ENCODE data around the gene FCGR3B.
A peak's percentile ranks its signal among the peaks of the same experiment; 100 is the strongest.
"Not testable (repeated sequence)": the region's sequence is repeated elsewhere in the genome, so short reads cannot be mapped to it uniquely, and the experiment has no call there.

Gene FCGR3B

DNA sequence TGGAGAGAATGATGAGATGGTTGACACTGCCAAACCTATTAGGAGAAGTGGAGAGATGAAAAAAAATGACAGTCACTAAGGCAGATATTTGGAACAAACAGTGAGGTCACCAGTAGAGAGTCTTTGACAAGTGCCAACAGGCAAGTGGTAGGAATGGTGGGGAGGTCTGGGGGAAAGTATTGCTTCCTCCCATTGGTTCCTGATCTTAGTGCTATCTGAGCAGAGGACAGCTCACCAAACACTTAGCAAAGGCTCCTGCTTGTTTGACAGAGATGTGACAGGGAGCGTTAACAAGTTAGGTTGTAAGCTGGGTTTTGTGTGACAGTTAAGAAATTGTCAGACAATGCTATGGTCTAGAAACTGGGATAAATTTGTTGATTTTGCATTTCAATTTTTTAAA, 6.4 kb downstream of the FCGR3B start:
- intact Hi-C loops (cut with micrococcal nuclease); H3K4me3 Mint-ChIP-seq; H3K9me3 Mint-ChIP-seq; H3K27ac Mint-ChIP-seq; H3K36me3 Mint-ChIP-seq (ENCODE audit: low read depth): not testable (repeated sequence)
- H3K27me3 Mint-ChIP-seq, result peaks cover 35% of the 10 kb centered on the region
- H3K4me1 Mint-ChIP-seq (ENCODE audit: low read depth), result peaks cover 26% of the 10 kb centered on the region

DNA sequence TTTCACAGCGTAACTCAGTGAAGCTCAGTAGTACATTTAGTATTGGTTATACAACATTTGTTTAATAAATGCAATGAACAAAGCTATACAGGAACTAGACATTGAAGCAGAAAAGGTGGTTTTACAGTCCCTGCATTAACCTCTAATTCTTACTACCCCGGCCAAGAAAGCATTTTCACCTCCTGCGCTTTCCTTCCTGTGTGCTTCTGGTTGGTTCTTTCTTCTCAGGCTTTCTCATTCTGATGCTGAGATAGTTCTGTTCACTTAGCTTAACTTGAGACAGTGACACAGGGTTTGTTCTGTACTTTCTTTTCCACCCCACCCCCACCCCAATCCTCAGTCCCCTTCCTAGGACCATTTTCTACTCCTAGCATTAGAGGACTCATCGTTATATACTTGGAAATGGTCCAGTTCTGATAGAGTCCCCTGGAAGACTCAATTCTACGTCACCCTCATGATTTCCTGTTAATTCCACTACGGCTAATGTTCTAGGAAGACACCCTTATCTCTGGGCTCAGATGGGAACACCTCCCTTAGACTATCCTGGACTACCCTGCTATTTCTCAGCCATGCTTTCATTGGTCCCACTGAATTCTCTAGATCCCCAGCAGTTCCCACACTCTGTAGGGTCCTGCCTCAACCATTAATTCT, 7.5 kb downstream of the FCGR3B start:
- H3K9me3 Mint-ChIP-seq; H3K4me3 Mint-ChIP-seq; intact Hi-C loops (cut with micrococcal nuclease); H3K27ac Mint-ChIP-seq; H3K36me3 Mint-ChIP-seq (ENCODE audit: low read depth): not testable (repeated sequence)
- Mint-ChIP-seq H3K4me1 (ENCODE audit: low read depth) (peaks cover 26% of the 10 kb centered on the region), H3K27me3 (peaks cover 44% of the 10 kb centered on the region)

GRCh38 chr1:161622054-161622453, 8.9 kb downstream of the FCGR3B start:
- H3K9me3 Mint-ChIP-seq; intact Hi-C loops (cut with micrococcal nuclease); H3K36me3 Mint-ChIP-seq (ENCODE audit: low read depth): not testable (repeated sequence)
- H3K4me3 Mint-ChIP-seq, result peak overlapping the region; percentile 21
- H3K4me1 Mint-ChIP-seq (ENCODE audit: low read depth), result peaks cover 26% of the 10 kb centered on the region
- peak overlapping the region; percentile 89 for H3K27ac Mint-ChIP-seq
- H3K27me3 Mint-ChIP-seq, result peaks cover 47% of the 10 kb centered on the region

DNA sequence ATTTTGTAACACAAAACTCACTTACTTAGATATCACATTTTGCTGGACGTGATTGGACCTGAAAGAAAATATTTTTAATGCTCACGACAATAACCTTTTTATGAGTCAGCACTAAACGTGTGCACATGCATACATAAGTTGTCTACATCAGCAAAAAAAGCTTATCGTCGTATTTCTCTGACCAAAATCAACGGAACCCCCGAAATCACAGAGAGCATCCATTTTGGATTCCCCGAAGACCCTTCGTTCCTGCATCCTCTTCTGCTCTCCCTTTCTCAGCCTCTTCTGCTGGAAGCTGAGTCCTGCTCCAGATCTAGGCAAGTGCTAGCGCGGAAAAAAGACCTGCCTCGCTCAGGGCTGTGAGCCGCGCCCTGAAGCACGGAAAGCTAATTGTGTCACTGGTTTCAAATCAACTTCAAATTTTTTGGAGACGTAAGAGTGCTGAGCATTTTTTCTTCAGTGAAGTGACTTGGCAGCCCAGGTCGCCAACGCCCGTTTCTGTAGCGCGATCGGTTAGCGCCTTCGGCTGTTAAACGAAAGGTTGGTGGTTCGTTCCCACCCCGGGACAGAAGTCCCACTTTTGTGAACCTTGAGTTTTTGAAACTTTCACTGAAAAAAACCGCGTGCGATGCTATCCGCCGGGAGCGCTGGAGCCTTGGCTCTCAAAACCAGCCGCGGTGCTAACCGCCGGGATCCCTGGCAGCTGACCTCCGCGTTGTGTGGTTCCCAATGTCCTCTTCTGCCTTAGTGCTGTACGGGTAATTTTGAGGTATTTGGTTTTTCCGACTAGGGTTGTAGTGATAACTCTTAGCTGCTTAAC, 9.6 kb downstream of the FCGR3B start:
- H3K36me3 Mint-ChIP-seq (ENCODE audit: low read depth); H3K9me3 Mint-ChIP-seq; intact Hi-C loops (cut with micrococcal nuclease): not testable (repeated sequence)
- Mint-ChIP-seq H3K27ac (peak overlapping the region; percentile 89), H3K4me1 (ENCODE audit: low read depth) (peaks cover 21% of the 10 kb centered on the region), H3K4me3 (peak overlapping the region; percentile 82), H3K27me3 (peaks cover 52% of the 10 kb centered on the region)

DNA sequence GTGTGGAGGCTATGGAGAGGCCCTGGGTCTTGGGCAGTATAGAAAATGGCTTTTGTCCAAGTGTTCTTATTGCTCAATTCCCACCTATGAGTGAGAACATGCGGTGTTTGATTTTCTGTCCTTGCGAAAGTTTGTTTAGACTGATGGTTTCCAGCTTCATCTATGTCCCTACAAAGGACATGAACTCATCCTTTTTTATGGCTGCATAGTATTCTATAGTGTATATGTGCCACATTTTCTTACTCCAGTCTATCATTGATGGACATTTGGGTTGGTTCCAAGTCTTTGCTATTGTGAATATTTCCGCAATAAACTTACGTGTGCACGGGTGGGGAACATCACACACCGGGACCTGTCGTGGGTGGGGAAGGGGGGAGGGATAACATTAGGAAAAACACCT, 10.6 kb downstream of the FCGR3B start:
- H3K4me3 Mint-ChIP-seq; H3K27ac Mint-ChIP-seq; H3K36me3 Mint-ChIP-seq (ENCODE audit: low read depth); H3K9me3 Mint-ChIP-seq; intact Hi-C loops (cut with micrococcal nuclease): not testable (repeated sequence)
- peaks cover 56% of the 10 kb centered on the region for H3K27me3 Mint-ChIP-seq
- peaks cover 15% of the 10 kb centered on the region for H3K4me1 Mint-ChIP-seq (ENCODE audit: low read depth)

DNA sequence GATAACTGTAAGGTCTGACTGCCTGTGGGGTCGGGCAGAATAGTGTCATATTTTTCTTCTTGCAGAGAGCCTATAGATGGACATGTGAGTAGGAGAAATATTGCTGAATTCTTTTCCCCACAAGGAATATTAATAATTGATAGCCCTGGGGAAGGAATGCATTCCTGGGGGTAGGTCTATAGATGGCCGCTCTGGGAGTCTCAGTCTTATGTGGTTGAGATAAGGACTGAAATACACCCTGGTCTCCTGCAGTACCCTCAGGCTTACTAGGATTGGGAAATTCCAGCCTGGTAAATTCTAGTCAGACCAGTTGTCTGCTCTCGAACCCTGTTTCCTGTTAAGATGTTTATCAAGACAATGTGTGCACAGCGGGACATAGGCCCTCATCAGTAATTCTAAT, 12.5 kb downstream of the FCGR3B start:
- H3K36me3 Mint-ChIP-seq (ENCODE audit: low read depth); H3K9me3 Mint-ChIP-seq; H3K27ac Mint-ChIP-seq; intact Hi-C loops (cut with micrococcal nuclease); H3K4me3 Mint-ChIP-seq: not testable (repeated sequence)
- peaks cover 15% of the 10 kb centered on the region for H3K4me1 Mint-ChIP-seq (ENCODE audit: low read depth)
- peaks cover 48% of the 10 kb centered on the region for H3K27me3 Mint-ChIP-seq

DNA sequence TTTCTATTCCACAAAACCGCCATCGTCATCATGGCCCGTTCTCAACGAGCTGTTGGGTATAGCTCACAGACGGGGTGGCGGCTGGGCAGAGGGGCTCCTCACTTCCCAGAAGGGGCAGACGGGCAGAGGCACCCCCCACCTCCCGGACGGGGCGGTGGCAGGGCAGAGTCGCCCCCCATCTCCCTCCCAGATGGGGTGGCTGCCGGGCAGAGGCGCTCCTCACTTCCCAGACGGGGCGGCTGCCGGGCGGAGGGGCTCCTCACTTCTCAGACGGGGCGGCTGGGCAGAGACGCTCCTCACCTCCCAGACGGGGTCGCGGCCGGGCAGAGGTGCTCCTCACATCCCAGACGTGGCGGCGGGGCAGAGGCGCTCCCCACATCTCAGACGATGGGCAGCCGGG, 14.6 kb downstream of the FCGR3B start:
- intact Hi-C loops (cut with micrococcal nuclease); H3K4me3 Mint-ChIP-seq; H3K9me3 Mint-ChIP-seq; H3K27ac Mint-ChIP-seq: not testable (repeated sequence)
- Mint-ChIP-seq H3K4me1 (ENCODE audit: low read depth) (peaks cover 14% of the 10 kb centered on the region), H3K27me3 (peaks cover 41% of the 10 kb centered on the region), H3K36me3 (ENCODE audit: low read depth) (peaks cover 11% of the 10 kb centered on the region)

DNA sequence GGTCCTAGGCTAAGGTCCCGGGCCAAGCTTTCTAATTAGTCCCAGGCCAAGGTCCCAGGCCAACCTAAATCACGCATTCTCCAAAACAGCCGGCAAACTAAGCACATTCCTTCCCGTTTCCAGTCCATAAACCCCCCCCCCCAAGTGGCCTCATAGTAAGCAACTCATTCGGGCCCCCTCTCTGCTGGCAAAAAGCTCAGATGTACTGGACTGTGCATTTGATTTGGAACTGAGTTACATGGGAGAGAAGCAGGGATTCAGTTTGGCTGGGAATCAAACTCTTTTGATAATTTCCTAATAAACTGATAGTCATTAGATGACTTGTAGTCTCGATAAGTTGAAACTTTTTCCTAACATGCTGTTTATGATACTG, 17.8 kb downstream of the FCGR3B start:
- peak overlapping the region; percentile 93 for H3K27ac Mint-ChIP-seq
- peak overlapping the region; percentile 77 for H3K4me3 Mint-ChIP-seq
- peaks cover 24% of the 10 kb centered on the region for H3K27me3 Mint-ChIP-seq
- peaks cover 38% of the 10 kb centered on the region for H3K36me3 Mint-ChIP-seq (ENCODE audit: low read depth)
- H3K9me3 Mint-ChIP-seq; intact Hi-C loops (cut with micrococcal nuclease): not testable (repeated sequence)
- peaks cover 15% of the 10 kb centered on the region for H3K4me1 Mint-ChIP-seq (ENCODE audit: low read depth)

DNA sequence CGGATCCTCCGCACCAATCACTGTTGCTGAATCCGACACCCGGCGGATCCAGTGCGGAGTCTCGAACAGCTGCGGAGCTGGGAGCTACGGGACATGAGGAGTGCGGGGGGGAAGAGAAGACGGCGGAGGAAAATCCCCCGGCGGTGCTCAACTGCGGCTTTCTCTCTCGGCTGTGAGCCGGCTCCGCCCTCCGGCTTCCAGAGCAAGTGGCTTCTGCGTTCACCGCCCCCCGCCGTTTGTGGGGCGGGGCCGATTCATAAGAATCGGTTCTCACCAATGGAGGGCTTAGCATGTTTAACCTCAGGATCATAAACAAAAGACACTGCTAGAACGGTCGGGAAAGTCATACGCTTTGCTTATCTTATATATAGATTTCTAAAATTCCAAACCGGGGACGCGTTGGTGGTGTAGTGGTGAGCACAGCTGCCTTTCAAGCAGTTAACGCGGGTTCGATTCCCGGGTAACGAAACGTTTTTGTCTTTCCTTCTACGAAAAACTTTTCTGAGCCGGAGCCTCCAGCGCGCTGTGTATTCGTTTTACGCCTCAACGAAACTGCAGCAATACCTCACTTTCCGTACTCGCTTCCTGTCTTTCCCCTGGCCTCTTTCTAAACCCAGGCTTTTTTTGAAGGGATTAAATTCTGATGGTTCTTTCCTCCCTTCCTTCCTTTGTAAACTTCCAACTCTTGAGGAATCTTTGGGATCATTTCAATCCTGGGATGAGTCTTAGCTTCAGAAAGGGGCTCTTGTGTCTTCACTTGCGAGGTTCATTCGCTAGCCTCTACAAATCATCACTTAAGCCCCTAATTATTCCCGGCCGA, 18.4 kb downstream of the FCGR3B start:
- intact Hi-C loops (cut with micrococcal nuclease); H3K9me3 Mint-ChIP-seq: not testable (repeated sequence)
- Mint-ChIP-seq H3K4me3 (peak overlapping the region; percentile 77), H3K27me3 (peaks cover 28% of the 10 kb centered on the region), H3K36me3 (ENCODE audit: low read depth) (peaks cover 44% of the 10 kb centered on the region), H3K4me1 (ENCODE audit: low read depth) (peaks cover 19% of the 10 kb centered on the region), H3K27ac (peak overlapping the region; percentile 93)

- peak overlapping the region; percentile 93 for H3K27ac Mint-ChIP-seq
- H3K4me1 Mint-ChIP-seq (ENCODE audit: low read depth), result peaks cover 21% of the 10 kb centered on the region
- H3K27me3 Mint-ChIP-seq, result peaks cover 29% of the 10 kb centered on the region
- H3K9me3 Mint-ChIP-seq; intact Hi-C loops (cut with micrococcal nuclease): not testable (repeated sequence)
- peak overlapping the region; percentile 77 for H3K4me3 Mint-ChIP-seq
- H3K36me3 Mint-ChIP-seq (ENCODE audit: low read depth), result peaks cover 51% of the 10 kb centered on the region
Observed at GRCh38 chr1:161611866-161612321, 19.1 kb downstream of the FCGR3B start.

DNA sequence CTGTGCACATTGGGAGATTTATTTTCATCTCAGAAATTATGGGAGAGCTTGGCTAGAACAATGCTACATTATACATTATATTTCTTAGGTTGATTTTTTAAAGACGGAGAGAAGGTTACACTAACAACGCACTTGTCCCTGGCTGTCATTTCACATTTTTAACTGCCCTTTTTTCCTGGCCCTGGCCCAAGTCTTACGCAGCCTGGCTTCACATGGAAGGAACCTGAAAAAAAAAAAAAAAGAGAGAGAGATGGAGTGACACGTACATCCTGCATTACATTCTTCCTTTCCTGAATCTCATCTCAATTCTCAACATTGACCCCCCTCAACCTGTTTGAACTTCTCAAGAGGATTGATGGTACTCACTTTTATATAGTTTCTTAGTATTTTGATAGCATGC, 20.8 kb downstream of the FCGR3B start:
- intact Hi-C loops (cut with micrococcal nuclease); H3K27ac Mint-ChIP-seq; H3K9me3 Mint-ChIP-seq; H3K4me3 Mint-ChIP-seq: not testable (repeated sequence)
- Mint-ChIP-seq H3K27me3 (peaks cover 35% of the 10 kb centered on the region), H3K4me1 (ENCODE audit: low read depth) (peaks cover 22% of the 10 kb centered on the region), H3K36me3 (ENCODE audit: low read depth) (peaks cover 68% of the 10 kb centered on the region)

GRCh38 chr1:161606541-161607336, 24.2 kb downstream of the FCGR3B start:
- not testable (repeated sequence) for H3K9me3 Mint-ChIP-seq, H3K27ac Mint-ChIP-seq

DNA sequence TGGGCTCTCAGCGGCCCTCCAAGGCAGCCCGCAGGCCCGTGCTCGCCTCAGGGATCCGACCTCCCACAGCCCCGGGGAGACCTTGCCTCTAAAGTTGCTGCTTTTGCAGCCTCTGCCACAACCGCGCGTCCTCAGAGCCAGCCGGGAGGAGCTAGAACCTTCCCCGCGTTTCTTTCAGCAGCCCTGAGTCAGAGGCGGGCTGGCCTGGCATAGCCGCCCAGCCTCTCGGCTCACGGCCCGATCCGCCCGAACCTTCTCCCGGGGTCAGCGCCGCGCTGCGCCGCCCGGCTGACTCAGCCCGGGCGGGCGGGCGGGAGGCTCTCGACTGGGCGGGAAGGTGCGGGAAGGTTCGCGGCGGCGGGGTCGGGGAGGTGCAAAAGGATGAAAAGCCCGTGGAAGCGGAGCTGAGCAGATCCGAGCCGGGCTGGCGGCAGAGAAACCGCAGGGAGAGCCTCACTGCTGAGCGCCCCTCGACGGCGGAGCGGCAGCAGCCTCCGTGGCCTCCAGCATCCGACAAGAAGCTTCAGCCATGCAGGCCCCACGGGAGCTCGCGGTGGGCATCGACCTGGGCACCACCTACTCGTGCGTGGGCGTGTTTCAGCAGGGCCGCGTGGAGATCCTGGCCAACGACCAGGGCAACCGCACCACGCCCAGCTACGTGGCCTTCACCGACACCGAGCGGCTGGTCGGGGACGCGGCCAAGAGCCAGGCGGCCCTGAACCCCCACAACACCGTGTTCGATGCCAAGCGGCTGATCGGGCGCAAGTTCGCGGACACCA, 25.0 kb downstream of the FCGR3B start:
- H3K27ac Mint-ChIP-seq; H3K9me3 Mint-ChIP-seq; H3K4me3 Mint-ChIP-seq; intact Hi-C loops (cut with micrococcal nuclease): not testable (repeated sequence)
- H3K36me3 Mint-ChIP-seq (ENCODE audit: low read depth), result peaks cover 95% of the 10 kb centered on the region
- H3K4me1 Mint-ChIP-seq (ENCODE audit: low read depth), result peaks cover 24% of the 10 kb centered on the region
- peaks cover 56% of the 10 kb centered on the region for H3K27me3 Mint-ChIP-seq

More at GRCh38 chr1:161606541-161607336, 24.2 kb downstream of the FCGR3B start:
- Mint-ChIP-seq H3K4me1 (ENCODE audit: low read depth) (peaks cover 27% of the 10 kb centered on the region), H3K27me3 (peaks cover 57% of the 10 kb centered on the region), H3K36me3 (ENCODE audit: low read depth) (peaks cover 95% of the 10 kb centered on the region)
- intact Hi-C loops (cut with micrococcal nuclease); H3K4me3 Mint-ChIP-seq: not testable (repeated sequence)

Measured in dendritic cell treated with granulocyte-macrophage colony-stimulating factor and Interleukin-4, amounts not matched to agents 40 ng/mL and 50 ng/mL, for 4 days (primary cell).